AG04449 (cell line): Measurements from ENCODE around the gene EEF1AKMT3.
A peak's percentile ranks its signal among the peaks of the same experiment; 100 is the strongest.

Experiments used
- CTCF ChIA-PET: fragments of 350-600 bp; formaldehyde crosslinking; extraction: SDS; loops from one replicate; lab custom pipeline; 2021; ENCODE audit warnings: antibody characterized with exemption; lab: Yijun Ruan, JAX
- POLR2A ChIA-PET: fragments of 400-600, 350-600 bp; formaldehyde crosslinking; extraction: SDS; loops from one replicate; lab custom pipeline; 2020; ENCODE audit warnings: antibody characterized with exemption, inconsistent platforms; lab: Yijun Ruan, JAX
- DNase-seq: peaks from one replicate; pipeline ENCODE4 v3.0.0-alpha.2; 2010; ENCODE audit warnings: low read depth, low spot score
- H3K4me3 ChIP-seq: 2 replicates; pipeline ENCODE4 v1.5.1; 2011; ENCODE audit warnings: low read depth, mild to moderate bottlenecking, control low read depth, low read length
- CTCF ChIP-seq: IDR thresholded peaks from one replicate; pipeline ENCODE4 v1.5.1; 2011; ENCODE audit warnings: mild to moderate bottlenecking, moderate library complexity, low read length, control low read depth, inconsistent platforms; ENCODE audit not compliant: insufficient read depth; ENCODE audit errors: missing control alignments

Gene EEF1AKMT3

GRCh38 chr12:57793920-57794319, 21.5 kb downstream of the EEF1AKMT3 start:
- no peak for TF ChIP-seq CTCF
- POLR2A ChIA-PET: interaction anchor here (0.7 to 1.0 kb wide), 2 partner anchors 43 to 44 kb away, joined by 3 read pairs; no protein-coding TSS in a partner anchor
- no peak overlapping the region for H3K4me3 ChIP-seq
- CTCF ChIA-PET: interaction anchor here (0.9 to 28.9 kb wide), 15 partner anchors 9 to 114 kb away, joined by 3 to 478 read pairs (median 4); partner anchors contain the start of genes AVIL and TSFM
- DNase-seq: peak; percentile 81

GRCh38 chr12:57795354-57795753, 22.9 kb downstream of the EEF1AKMT3 start:
- ChIA-PET CTCF (interaction anchor here (1.4 to 28.9 kb wide), 6 partner anchors 8 to 112 kb away, joined by 4 to 478 read pairs (median 96); partner anchors contain the start of genes AVIL and TSFM), POLR2A (no interaction called here)
- no peak overlapping the region for H3K4me3 ChIP-seq
- TF ChIP-seq CTCF: no peak
- no peak for DNase-seq

GRCh38 chr12:57796996-57797395, 24.6 kb downstream of the EEF1AKMT3 start:
- ChIA-PET CTCF (interaction anchor here (1.0 to 28.9 kb wide), 6 partner anchors 9 to 137 kb away, joined by 3 to 478 read pairs (median 83); partner anchors contain the start of genes AVIL and TSFM), POLR2A (no interaction called here)
- no peak for TF ChIP-seq CTCF
- no peak for DNase-seq
- no peak overlapping the region for H3K4me3 ChIP-seq

GRCh38 chr12:57797933-57798332, 25.5 kb downstream of the EEF1AKMT3 start:
- no peak for DNase-seq
- TF ChIP-seq CTCF: no peak
- ChIA-PET POLR2A (no interaction called here), CTCF (interaction anchor here (1.0 to 28.9 kb wide), 7 partner anchors 13 to 136 kb away, joined by 3 to 478 read pairs (median 3); partner anchors contain the start of genes AVIL and TSFM)
- no peak overlapping the region for H3K4me3 ChIP-seq

- ChIA-PET CTCF (interaction anchor here (1.1 to 28.9 kb wide), 7 partner anchors 14 to 107 kb away, joined by 3 to 478 read pairs (median 17); partner anchors contain the start of genes AVIL and TSFM), POLR2A (no interaction called here)
- no peak for TF ChIP-seq CTCF
- H3K4me3 ChIP-seq: no peak overlapping the region
- no peak for DNase-seq
Measured at GRCh38 chr12:57800965-57801364, 28.6 kb downstream of the EEF1AKMT3 start.

GRCh38 chr12:57802607-57803006, 30.2 kb downstream of the EEF1AKMT3 start:
- H3K4me3 ChIP-seq: no peak overlapping the region
- POLR2A ChIA-PET: interaction anchor here (0.6 to 1.0 kb wide), 2 partner anchors 16 to 45 kb away, joined by 3 read pairs; partner anchors contain the start of genes AVIL and CTDSP2
- DNase-seq: no peak
- no peak for TF ChIP-seq CTCF
- CTCF ChIA-PET: interaction anchor here (0.8 to 28.9 kb wide), 29 partner anchors 9 to 128 kb away, joined by 3 to 478 read pairs (median 6); partner anchors contain the start of genes AVIL, EEF1AKMT3, METTL1 and TSFM
